Stimulated activated CD4-positive, alpha-beta T cell treated with anti-CD3 and anti-CD28 coated beads, Interleukin-12 subunit alpha, Interleukin-12 subunit beta, amount 100 ng/mL, for 24 hours (primary cell): ENCODE measurements around the gene CDK11A.

Experiments used
- DNase-seq, 2 experiments: peaks; one replicate each; pipeline ENCODE4 v3.0.0-alpha.2; 2020; ENCODE audit warnings: low read depth in 2 of 2

The CDK11A gene

GRCh38 chr1:1724035-1724864 is at the start of gene CDK11A:
Gene CDK11A, minus strand, starts transcription at chr1:1724357. Its CDS starts 1,539 bp downstream, at chr1:1722818.
- DNase-seq: peak; percentile 99

GRCh38 chr1:1773874-1774273 is 49.7 kb upstream of the CDK11A start:
- no peak for DNase-seq

GRCh38 chr1:1771096-1771495 is 46.9 kb upstream of the CDK11A start:
- DNase-seq: no peak

GRCh38 chr1:1770102-1770501 is 45.9 kb upstream of the CDK11A start:
- no peak for DNase-seq

GRCh38 chr1:1768249-1768992 is 44.3 kb upstream of the CDK11A start:
- no peak for DNase-seq

- DNase-seq: no peak
Measured at GRCh38 chr1:1764876-1765470, 40.8 kb upstream of the CDK11A start.

- no peak for DNase-seq
Measured at GRCh38 chr1:1763657-1764621, 39.8 kb upstream of the CDK11A start.

- DNase-seq: no peak
Measured at GRCh38 chr1:1761504-1762376, 37.6 kb upstream of the CDK11A start.

- DNase-seq: no peak
Measured at GRCh38 chr1:1760715-1761114, 36.6 kb upstream of the CDK11A start.

- no peak for DNase-seq
Measured at GRCh38 chr1:1760345-1760650, 36.1 kb upstream of the CDK11A start.

- no peak for DNase-seq
Measured at GRCh38 chr1:1759456-1760344, 35.5 kb upstream of the CDK11A start.

GRCh38 chr1:1758692-1759455 is 34.7 kb upstream of the CDK11A start:
- no peak for DNase-seq

GRCh38 chr1:1758059-1758621 is 34.0 kb upstream of the CDK11A start:
- DNase-seq: no peak

GRCh38 chr1:1757422-1758058 is 33.4 kb upstream of the CDK11A start:
- no peak for DNase-seq

- no peak for DNase-seq
Measured at GRCh38 chr1:1756661-1757421, 32.7 kb upstream of the CDK11A start.

GRCh38 chr1:1755852-1756251 is 31.7 kb upstream of the CDK11A start:
- no peak for DNase-seq

GRCh38 chr1:1755426-1755825 is 31.3 kb upstream of the CDK11A start:
- DNase-seq: no peak
